Measurements from ENCODE around the gene USH2A.

USH2A gene

GRCh38 chr1:216055004-216055403 lies 368.2 kb downstream of the USH2A start:
- ChIA-PET POLR2A (no interaction called here), CTCF (no interaction called here)
- H3K27ac ChIP-seq (ENCODE audit: extremely low read depth, low read depth, low read length), result no peak overlapping the region

DNA sequence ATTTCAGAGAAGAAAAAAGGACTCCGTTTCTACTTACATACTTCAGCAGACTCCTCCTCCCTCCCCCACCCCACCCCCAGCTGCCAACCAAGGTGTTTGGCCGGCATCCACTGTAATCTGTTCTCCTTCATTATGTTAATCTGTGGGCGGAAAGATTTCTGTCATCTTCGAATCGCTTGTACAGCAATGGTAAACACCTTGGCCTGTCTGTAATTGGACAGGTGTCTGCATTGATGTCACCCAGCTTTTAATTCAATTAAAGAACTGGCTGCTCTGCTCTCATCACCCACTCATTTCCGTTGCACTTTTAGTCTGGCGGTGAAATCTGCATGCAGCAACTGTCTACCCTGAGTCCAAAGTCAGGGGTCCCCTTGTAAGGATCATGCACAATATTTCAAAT lies 368.6 kb downstream of the USH2A start:
- POLR2A ChIA-PET, result no interaction called here
- no peak for TF ChIP-seq ZFHX2 (tag by site-specific recombination; conservative IDR thresholded peaks at IDR 0.05)
- TF ChIP-seq ZNF785 (tag by site-specific recombination; IDR thresholded peaks at IDR 0.05), result no peak
- TF ChIP-seq ZNF433 (tag by site-specific recombination; IDR thresholded peaks at IDR 0.05; ENCODE audit: low read depth), result no peak
- no peak for TF ChIP-seq BCL6B (tag by site-specific recombination; IDR thresholded peaks at IDR 0.05)
- no peak for TF ChIP-seq ZNF600 (tag by site-specific recombination; IDR thresholded peaks at IDR 0.05)
- no peak for TF ChIP-seq GFI1B (tag by site-specific recombination; IDR thresholded peaks at IDR 0.05)
- TF ChIP-seq, protein P1, sequence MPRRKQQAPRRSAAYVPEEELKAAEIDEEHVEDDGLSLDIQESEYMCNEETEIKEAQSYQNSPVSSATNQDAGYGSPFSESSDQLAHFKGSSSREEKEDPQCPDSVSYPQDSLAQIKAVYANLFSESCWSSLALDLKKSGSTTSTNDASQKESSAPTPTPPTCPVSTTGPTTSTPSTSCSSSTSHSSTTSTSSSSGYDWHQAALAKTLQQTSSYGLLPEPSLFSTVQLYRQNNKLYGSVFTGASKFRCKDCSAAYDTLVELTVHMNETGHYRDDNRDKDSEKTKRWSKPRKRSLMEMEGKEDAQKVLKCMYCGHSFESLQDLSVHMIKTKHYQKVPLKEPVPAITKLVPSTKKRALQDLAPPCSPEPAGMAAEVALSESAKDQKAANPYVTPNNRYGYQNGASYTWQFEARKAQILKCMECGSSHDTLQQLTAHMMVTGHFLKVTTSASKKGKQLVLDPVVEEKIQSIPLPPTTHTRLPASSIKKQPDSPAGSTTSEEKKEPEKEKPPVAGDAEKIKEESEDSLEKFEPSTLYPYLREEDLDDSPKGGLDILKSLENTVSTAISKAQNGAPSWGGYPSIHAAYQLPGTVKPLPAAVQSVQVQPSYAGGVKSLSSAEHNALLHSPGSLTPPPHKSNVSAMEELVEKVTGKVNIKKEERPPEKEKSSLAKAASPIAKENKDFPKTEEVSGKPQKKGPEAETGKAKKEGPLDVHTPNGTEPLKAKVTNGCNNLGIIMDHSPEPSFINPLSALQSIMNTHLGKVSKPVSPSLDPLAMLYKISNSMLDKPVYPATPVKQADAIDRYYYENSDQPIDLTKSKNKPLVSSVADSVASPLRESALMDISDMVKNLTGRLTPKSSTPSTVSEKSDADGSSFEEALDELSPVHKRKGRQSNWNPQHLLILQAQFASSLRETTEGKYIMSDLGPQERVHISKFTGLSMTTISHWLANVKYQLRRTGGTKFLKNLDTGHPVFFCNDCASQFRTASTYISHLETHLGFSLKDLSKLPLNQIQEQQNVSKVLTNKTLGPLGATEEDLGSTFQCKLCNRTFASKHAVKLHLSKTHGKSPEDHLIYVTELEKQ (tag by site-specific recombination; IDR thresholded peaks at IDR 0.05; ENCODE audit: borderline replicate concordance), result no peak
- TF ChIP-seq ZNF670 (tag by site-specific recombination; IDR thresholded peaks at IDR 0.05; ENCODE audit: low read depth), result no peak
- no peak for TF ChIP-seq ZFP69B (tag by site-specific recombination; IDR thresholded peaks at IDR 0.05)
- no peak for TF ChIP-seq MYNN (tag by site-specific recombination; IDR thresholded peaks at IDR 0.05; ENCODE audit: borderline replicate concordance)
- TF ChIP-seq ZNF701 (tag by site-specific recombination; IDR thresholded peaks at IDR 0.05), result no peak
- no peak for TF ChIP-seq ZSCAN18 (tag by site-specific recombination; IDR thresholded peaks at IDR 0.05)
- no peak for TF ChIP-seq GLIS1 (tag by site-specific recombination; IDR thresholded peaks at IDR 0.05)
- no peak for TF ChIP-seq ZNF677 (tag by site-specific recombination; IDR thresholded peaks at IDR 0.05)
- TF ChIP-seq SETDB1 (IDR thresholded peaks at IDR 0.05; ENCODE audit: insufficient read length, low read length), result no peak
- no peak for TF ChIP-seq ZNF174 (tag by site-specific recombination; IDR thresholded peaks at IDR 0.05)
- no peak for TF ChIP-seq PRDM4 (tag by site-specific recombination; IDR thresholded peaks at IDR 0.05)
- no peak for TF ChIP-seq ZNF658 (tag by site-specific recombination; IDR thresholded peaks at IDR 0.05)
- TF ChIP-seq ZNF692 (tag by site-specific recombination; IDR thresholded peaks at IDR 0.05), result no peak
- no peak overlapping the region for H3K27ac ChIP-seq (ENCODE audit: extremely low read depth, low read depth, low read length)
- no peaks in the 10 kb centered on the region for H3K36me3 ChIP-seq (ENCODE audit: control insufficient read depth in 2 of 2, insufficient read depth in 1 of 2, low read length in 2 of 2)
- no peaks in the 10 kb centered on the region for H3K4me1 ChIP-seq (ENCODE audit: control insufficient read depth, insufficient read depth, low read length)
- H3K9me3 ChIP-seq (ENCODE audit: control insufficient read depth, insufficient read depth, low read depth, low read length), result no peaks in the 10 kb centered on the region
- H3K4me3 ChIP-seq (ENCODE audit: low read depth, low read length), result no peak overlapping the region
- CTCF ChIA-PET, result interaction anchor here (0.7 kb wide), 1 partner anchor 1287 kb away, joined by 4 read pairs; no protein-coding TSS in a partner anchor

More at GRCh38 chr1:216055004-216055403, 368.2 kb downstream of the USH2A start:
- no peak for TF ChIP-seq ZNF19 (tag by site-specific recombination; IDR thresholded peaks at IDR 0.05; ENCODE audit: low read depth)
- H3K36me3 ChIP-seq (ENCODE audit: control insufficient read depth in 2 of 2, insufficient read depth in 1 of 2, low read length in 2 of 2), result no peaks in the 10 kb centered on the region
- H3K9me3 ChIP-seq (ENCODE audit: control insufficient read depth, insufficient read depth, low read depth, low read length), result no peaks in the 10 kb centered on the region
- H3K4me3 ChIP-seq (ENCODE audit: low read depth, low read length), result no peak overlapping the region
- no peaks in the 10 kb centered on the region for H3K4me1 ChIP-seq (ENCODE audit: control insufficient read depth, insufficient read depth, low read length)

All from HEK293 (cell line).